GM21390 (cell line): ENCODE data around the gene CNOT3.
"Not testable (repeated sequence)": the region's sequence is repeated elsewhere in the genome, so short reads cannot be mapped to it uniquely, and the experiment has no call there.

Source experiments
- ATAC-seq: cut with Tn5 transposase; IDR thresholded peaks from one replicate; pipeline ENCODE4 v1.9.1; 2021; ENCODE audit not compliant: unreplicated experiment

The CNOT3 gene

GRCh38 chr19:54137699-54138488, at the start of gene CNOT3:
CNOT3 (plus strand) TSS chr19:54137762; CDS start chr19:54142979, 5,217 bp downstream.
- no peak for ATAC-seq

- no peak for ATAC-seq
Measured at GRCh38 chr19:54094426-54095000, 43.0 kb upstream of the CNOT3 start.

- no peak for ATAC-seq
Measured at GRCh38 chr19:54095136-54095858, 42.3 kb upstream of the CNOT3 start.

- not testable (repeated sequence) for ATAC-seq
Measured at GRCh38 chr19:54095859-54096616, 41.5 kb upstream of the CNOT3 start.

- ATAC-seq: no peak
Measured at GRCh38 chr19:54096617-54097106, 40.9 kb upstream of the CNOT3 start.

GRCh38 chr19:54099190-54099902, 38.2 kb upstream of the CNOT3 start:
- ATAC-seq: no peak

- not testable (repeated sequence) for ATAC-seq
Measured at GRCh38 chr19:54099903-54100255, 37.7 kb upstream of the CNOT3 start.

GRCh38 chr19:54100561-54100960, 37.0 kb upstream of the CNOT3 start, which contains the start of gene OSCAR:
OSCAR (minus strand) TSS chr19:54100803; CDS start chr19:54100792, 11 bp downstream.
- ATAC-seq: no peak

- peak; percentile 95 for ATAC-seq
Measured at GRCh38 chr19:54102421-54103169, 35.0 kb upstream of the CNOT3 start, which contains the start of gene NDUFA3. NDUFA3 (plus strand) TSS chr19:54102855; CDS start chr19:54102879, 24 bp downstream.

- no peak for ATAC-seq
Measured at GRCh38 chr19:54104998-54105715, 32.4 kb upstream of the CNOT3 start.

GRCh38 chr19:54105796-54106195, 31.8 kb upstream of the CNOT3 start:
- no peak for ATAC-seq

- ATAC-seq: no peak
Measured at GRCh38 chr19:54106716-54107115, 30.8 kb upstream of the CNOT3 start.

- ATAC-seq: no peak
Measured at GRCh38 chr19:54107876-54108490, 29.6 kb upstream of the CNOT3 start.

- no peak for ATAC-seq
Measured at GRCh38 chr19:54108496-54108895, 29.1 kb upstream of the CNOT3 start.

- no peak for ATAC-seq
Measured at GRCh38 chr19:54109651-54110050, 27.9 kb upstream of the CNOT3 start.

- no peak for ATAC-seq
Measured at GRCh38 chr19:54114340-54115108, 23.0 kb upstream of the CNOT3 start.
